Stimulated activated CD4-positive, alpha-beta T cell treated with anti-CD3 and anti-CD28 coated beads, Interleukin-2, amount 100 ng/mL, for 4 hours (primary cell): ENCODE results near the gene LRCH3.

Experiments
- DNase-seq: peaks from one replicate; pipeline ENCODE4 v3.0.0-alpha.2; 2020; ENCODE audit warnings: low read depth

LRCH3 gene

GRCh38 chr3:197791113-197791891 is at the start of gene LRCH3:
Gene LRCH3 (plus strand): TSS chr3:197791254. CDS start chr3:197791279, 25 bp downstream.
- DNase-seq = peak; percentile 71

GRCh38 chr3:197742787-197743186 is 48.3 kb upstream of the LRCH3 start:
- DNase-seq = no peak

GRCh38 chr3:197746209-197746608 is 44.8 kb upstream of the LRCH3 start:
- no peak for DNase-seq

GRCh38 chr3:197746801-197747237 is 44.2 kb upstream of the LRCH3 start:
- no peak for DNase-seq

GRCh38 chr3:197748597-197749314 is 42.3 kb upstream of the LRCH3 start:
- DNase-seq = no peak

GRCh38 chr3:197749315-197749600 is 41.8 kb upstream of the LRCH3 start:
- DNase-seq = peak; percentile 31

- DNase-seq = peak; percentile 82
These were observed 41.3 kb upstream of the LRCH3 start, which contains the start of gene FYTTD1 for GRCh38 chr3:197749601-197750395. Gene FYTTD1 (plus strand): TSS chr3:197749883. CDS start chr3:197749972, 89 bp downstream.

GRCh38 chr3:197750396-197750831 is 40.6 kb upstream of the LRCH3 start:
- DNase-seq = peak; percentile 39

GRCh38 chr3:197750858-197751737 is 40.0 kb upstream of the LRCH3 start:
- DNase-seq = no peak

- no peak for DNase-seq
These were observed 38.9 kb upstream of the LRCH3 start for GRCh38 chr3:197752107-197752506.

GRCh38 chr3:197753263-197753662 is 37.8 kb upstream of the LRCH3 start:
- DNase-seq = no peak

- no peak for DNase-seq
These were observed 34.4 kb upstream of the LRCH3 start for GRCh38 chr3:197756704-197757103.

GRCh38 chr3:197758512-197758911 is 32.5 kb upstream of the LRCH3 start:
- no peak for DNase-seq

GRCh38 chr3:197761784-197762183 is 29.3 kb upstream of the LRCH3 start:
- DNase-seq = no peak

GRCh38 chr3:197775317-197775716 is 15.7 kb upstream of the LRCH3 start:
- DNase-seq = no peak

GRCh38 chr3:197782230-197782629 is 8.8 kb upstream of the LRCH3 start:
- no peak for DNase-seq

GRCh38 chr3:197784019-197784585 is 7.0 kb upstream of the LRCH3 start:
- DNase-seq = no peak

- DNase-seq = no peak
These were observed 3.6 kb upstream of the LRCH3 start for GRCh38 chr3:197787412-197787811.

GRCh38 chr3:197789309-197789708 is 1.7 kb upstream of the LRCH3 start:
- DNase-seq = no peak

GRCh38 chr3:197790033-197790432 is 1.0 kb upstream of the LRCH3 start:
- no peak for DNase-seq
